AG04449 (cell line): ENCODE measurements around the gene WDCP.

Experiments used
- CTCF ChIA-PET: fragments of 350-600 bp; formaldehyde crosslinking; extraction: SDS; loops from one replicate; lab custom pipeline; 2021; ENCODE audit warnings: antibody characterized with exemption; lab: Yijun Ruan, JAX
- POLR2A ChIA-PET: fragments of 400-600, 350-600 bp; formaldehyde crosslinking; extraction: SDS; loops from one replicate; lab custom pipeline; 2020; ENCODE audit warnings: antibody characterized with exemption, inconsistent platforms; lab: Yijun Ruan, JAX
- DNase-seq: peaks from one replicate; pipeline ENCODE4 v3.0.0-alpha.2; 2010; ENCODE audit warnings: low read depth, low spot score
- H3K4me3 ChIP-seq: 2 replicates; pipeline ENCODE4 v1.5.1; 2011; ENCODE audit warnings: low read depth, mild to moderate bottlenecking, control low read depth, low read length
- TF ChIP-seq, protein P1 (sequence below): IDR thresholded peaks from one replicate; pipeline ENCODE4 v1.5.1; 2011; ENCODE audit warnings: mild to moderate bottlenecking, moderate library complexity, low read length, control low read depth, inconsistent platforms; ENCODE audit not compliant: insufficient read depth; ENCODE audit errors: missing control alignments

WDCP gene

DNA sequence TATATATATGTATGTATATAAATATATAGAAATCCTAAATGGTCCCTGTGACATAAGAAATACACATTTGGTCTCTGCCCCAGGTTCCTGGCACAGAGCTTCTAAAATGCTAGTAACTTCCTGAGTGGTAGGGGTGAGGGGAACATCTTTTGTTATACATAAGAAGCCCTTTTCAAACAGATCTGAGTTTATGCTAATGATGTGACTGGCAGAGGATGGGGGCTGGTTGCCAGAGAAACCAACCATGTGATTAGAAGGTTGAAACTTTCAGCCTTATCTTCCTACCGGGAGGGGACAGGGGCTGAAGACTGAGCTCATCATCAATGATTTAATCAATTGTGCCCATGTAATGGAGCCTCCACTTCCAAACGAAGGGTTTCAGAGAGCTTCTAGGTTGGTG, 21.0 kb downstream of the WDCP start:
- TF ChIP-seq, protein P1, sequence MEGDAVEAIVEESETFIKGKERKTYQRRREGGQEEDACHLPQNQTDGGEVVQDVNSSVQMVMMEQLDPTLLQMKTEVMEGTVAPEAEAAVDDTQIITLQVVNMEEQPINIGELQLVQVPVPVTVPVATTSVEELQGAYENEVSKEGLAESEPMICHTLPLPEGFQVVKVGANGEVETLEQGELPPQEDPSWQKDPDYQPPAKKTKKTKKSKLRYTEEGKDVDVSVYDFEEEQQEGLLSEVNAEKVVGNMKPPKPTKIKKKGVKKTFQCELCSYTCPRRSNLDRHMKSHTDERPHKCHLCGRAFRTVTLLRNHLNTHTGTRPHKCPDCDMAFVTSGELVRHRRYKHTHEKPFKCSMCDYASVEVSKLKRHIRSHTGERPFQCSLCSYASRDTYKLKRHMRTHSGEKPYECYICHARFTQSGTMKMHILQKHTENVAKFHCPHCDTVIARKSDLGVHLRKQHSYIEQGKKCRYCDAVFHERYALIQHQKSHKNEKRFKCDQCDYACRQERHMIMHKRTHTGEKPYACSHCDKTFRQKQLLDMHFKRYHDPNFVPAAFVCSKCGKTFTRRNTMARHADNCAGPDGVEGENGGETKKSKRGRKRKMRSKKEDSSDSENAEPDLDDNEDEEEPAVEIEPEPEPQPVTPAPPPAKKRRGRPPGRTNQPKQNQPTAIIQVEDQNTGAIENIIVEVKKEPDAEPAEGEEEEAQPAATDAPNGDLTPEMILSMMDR, result no peak
- ChIA-PET CTCF (no interaction called here), POLR2A (no interaction called here)
- no peak overlapping the region for H3K4me3 ChIP-seq
- DNase-seq, result no peak

DNA sequence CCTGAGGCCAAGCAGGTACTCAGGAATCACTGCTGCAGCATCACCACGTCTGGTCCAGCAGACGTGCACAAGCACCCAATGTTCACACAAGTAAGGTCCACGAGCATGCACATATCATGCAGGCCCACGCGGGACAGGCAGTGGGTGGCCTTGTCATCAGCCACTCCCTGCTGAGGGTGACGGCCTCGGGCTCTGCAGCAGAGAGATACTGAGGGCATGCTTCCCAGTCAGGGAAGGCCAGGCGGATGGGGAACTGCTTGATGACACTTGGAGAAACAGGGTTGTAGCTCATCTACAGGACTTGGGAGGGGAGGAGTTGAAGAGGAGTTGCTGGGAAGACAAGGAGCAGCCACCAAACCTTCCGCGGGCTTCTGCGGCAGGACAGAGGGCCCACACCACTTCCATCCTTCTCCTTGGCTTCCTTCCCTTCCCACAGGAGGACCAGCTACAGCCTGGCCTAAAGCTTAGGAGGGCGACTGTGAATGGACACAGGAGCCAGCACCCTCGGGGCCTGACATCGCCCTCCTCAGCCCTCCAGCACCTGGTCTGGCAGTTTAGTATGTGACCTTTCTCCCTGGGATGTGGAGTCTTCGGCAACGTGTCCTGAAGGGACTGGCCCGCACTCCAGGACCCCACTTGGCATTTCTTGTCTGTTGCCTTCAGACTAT, 22.1 kb downstream of the WDCP start:
- TF ChIP-seq, protein P1, result no peak
- CTCF ChIA-PET, result interaction anchor here (1.2 to 1.7 kb wide), 2 partner anchors 8 to 10 kb away, joined by 4 to 5 read pairs; no protein-coding TSS in a partner anchor
- H3K4me3 ChIP-seq, result no peak overlapping the region
- DNase-seq, result no peak
- POLR2A ChIA-PET, result no interaction called here

DNA sequence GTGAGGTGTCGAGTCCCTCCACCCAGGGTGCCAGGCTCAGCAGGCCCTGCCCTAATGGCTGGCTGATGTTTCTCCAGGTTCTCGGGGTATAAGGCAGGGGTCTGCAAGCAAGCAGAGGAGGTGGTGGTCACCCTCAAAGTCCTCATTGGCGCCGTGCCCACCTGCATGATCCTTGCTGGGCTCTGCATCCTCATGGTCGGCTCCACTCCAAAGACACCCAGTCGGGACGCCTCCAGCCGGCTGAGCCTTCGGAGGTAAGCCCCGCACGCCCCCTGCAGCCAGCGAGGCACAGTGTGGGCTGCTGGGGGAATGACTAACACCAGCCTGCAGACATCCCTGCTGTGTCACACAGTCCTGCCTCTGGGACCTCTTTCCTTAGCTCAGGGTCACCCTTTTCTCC, 23.2 kb downstream of the WDCP start:
- H3K4me3 ChIP-seq, result no peak overlapping the region
- POLR2A ChIA-PET, result no interaction called here
- no peak for DNase-seq
- CTCF ChIA-PET, result interaction anchor here (1.2 to 2.0 kb wide), 3 partner anchors 9 to 200 kb away, joined by 4 to 6 read pairs (median 5); no protein-coding TSS in a partner anchor
- TF ChIP-seq, protein P1, result peak; percentile 44

DNA sequence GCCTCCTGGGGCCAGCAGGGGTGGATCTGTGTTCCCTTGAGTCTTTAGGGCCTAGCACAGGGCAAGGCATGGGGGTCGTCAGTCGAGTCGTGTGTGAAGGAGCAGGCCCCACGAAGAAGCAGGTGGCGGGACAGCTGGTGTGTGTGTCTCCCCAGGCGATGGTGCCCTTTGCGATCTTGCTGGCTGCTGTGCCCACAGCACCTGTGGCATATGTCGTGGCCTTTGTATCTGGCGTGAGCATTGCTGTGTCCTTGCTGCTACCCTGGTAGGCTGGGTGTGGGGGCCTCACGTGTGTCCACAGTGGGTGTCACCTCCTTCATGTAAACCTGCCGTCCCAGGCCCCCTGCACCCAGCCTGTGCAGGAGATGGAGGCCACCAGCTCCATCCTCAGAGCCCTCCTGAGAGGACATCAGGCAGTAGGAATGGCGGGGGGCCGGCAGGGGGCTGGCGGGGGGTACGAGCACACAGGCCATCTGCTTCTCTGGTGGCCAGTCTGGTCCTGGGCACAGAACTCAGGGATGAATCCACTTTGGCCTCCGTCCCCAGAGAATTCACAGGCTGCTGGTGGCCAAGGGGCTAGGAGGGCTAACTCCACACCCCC, 24.1 kb downstream of the WDCP start:
- ChIA-PET POLR2A (no interaction called here), CTCF (interaction anchor here (1.7 to 2.0 kb wide), 2 partner anchors 10 to 199 kb away, joined by 5 to 6 read pairs; no protein-coding TSS in a partner anchor)
- TF ChIP-seq, protein P1, result no peak
- DNase-seq, result no peak
- H3K4me3 ChIP-seq, result no peak overlapping the region

DNA sequence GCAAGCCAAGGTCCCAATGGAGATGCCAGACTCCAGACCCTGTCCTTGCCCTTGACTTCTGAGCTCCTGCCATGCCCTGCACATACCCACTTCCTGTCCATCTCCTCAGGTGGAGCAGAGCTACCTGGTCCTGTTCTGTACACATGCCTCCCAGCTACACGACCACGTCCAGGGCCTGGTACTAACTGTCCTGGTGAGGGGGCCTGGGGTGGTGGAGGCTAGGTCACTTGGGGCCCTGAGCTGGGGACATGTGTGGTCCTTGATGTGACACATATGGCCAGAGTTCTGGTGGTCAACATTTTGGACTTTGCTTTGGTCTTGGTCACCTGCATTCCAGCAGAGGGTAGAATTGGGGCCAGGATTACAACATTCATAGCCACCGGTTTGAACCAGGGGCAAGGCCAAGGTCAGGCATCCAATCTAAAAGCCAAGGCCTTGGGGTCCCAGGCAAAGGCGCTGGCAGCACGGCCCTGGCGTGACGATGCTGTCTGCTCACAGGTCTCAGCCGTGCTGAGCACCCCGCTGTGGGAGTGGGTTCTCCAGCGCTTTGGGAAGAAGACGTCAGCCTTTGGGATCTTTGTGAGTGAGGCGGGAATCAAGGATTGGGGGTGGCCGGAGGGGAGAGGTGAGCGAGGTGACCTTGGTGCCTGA, 24.7 kb downstream of the WDCP start:
- no peak overlapping the region for H3K4me3 ChIP-seq
- DNase-seq, result no peak
- TF ChIP-seq, protein P1, result no peak
- ChIA-PET POLR2A (no interaction called here), CTCF (interaction anchor here (2.0 kb wide), 1 partner anchor 198 kb away, joined by 6 read pairs; no protein-coding TSS in a partner anchor)
